Astrocyte (in vitro differentiated cells and primary cell): Measurements from ENCODE around the gene DYNC1I1.

Experiments used
- CTCF ChIP-seq: IDR thresholded peaks from 2 replicates; pipeline ENCODE4 v1.5.1; 2011; ENCODE audit warnings: low read depth, mild to moderate bottlenecking, inconsistent platforms, low read length, moderate library complexity; ENCODE audit not compliant: insufficient read depth
- EZH2 ChIP-seq: IDR thresholded peaks from 2 replicates; pipeline ENCODE4 v1.6.1; 2012; ENCODE audit warnings: mild to moderate bottlenecking, low read length, inconsistent platforms; ENCODE audit not compliant: insufficient read depth

GRCh38 chr7:96033009-96033598, 260.8 kb downstream of the DYNC1I1 start:
- TF ChIP-seq CTCF (no peak), EZH2 (no peak)
